Stimulated activated naive CD8-positive, alpha-beta T cell treated with anti-CD3 and anti-CD28 coated beads, Interleukin-15, amount 100 ng/mL, for 72 hours (primary cell): ENCODE measurements around the gene FAM81B.

Source experiments
- ATAC-seq: fragments of 150-1000 bp; cut with Tn5 transposase; 2 replicates; pipeline ENCODE4 v1.10.0; 2021; ENCODE audit warnings: mild to moderate bottlenecking, moderate library complexity
- DNase-seq, 2 donors: peaks; one replicate each; pipeline ENCODE4 v3.0.0; 2021 to 2022
- H3K27ac Mint-ChIP-seq, 2 donors: one replicate each; pipeline ENCODE4 v1.8.0; 2022; ENCODE audit warnings: mild to moderate bottlenecking in 2 of 2, mixed read lengths in 2 of 2, moderate library complexity in 2 of 2
- H3K27me3 Mint-ChIP-seq: one replicate; pipeline ENCODE4 v1.8.0; 2022; ENCODE audit warnings: mixed read lengths
- H3K4me1 Mint-ChIP-seq: one replicate; pipeline ENCODE4 v1.8.0; 2022; ENCODE audit warnings: mild to moderate bottlenecking, mixed read lengths
- H3K4me3 Mint-ChIP-seq, 2 donors: one replicate each; pipeline ENCODE4 v1.8.0; 2022; ENCODE audit warnings: mild to moderate bottlenecking in 2 of 2, mixed read lengths in 2 of 2, moderate library complexity in 1 of 2
- H3K9me3 Mint-ChIP-seq, 2 donors: one replicate each; pipeline ENCODE4 v1.8.0; 2022; ENCODE audit warnings: mixed read lengths in 2 of 2

FAM81B gene

GRCh38 chr5:95487880-95488279, 96.7 kb downstream of the FAM81B start:
- DNase-seq (no peak), ATAC-seq (no peak)
- no peaks in the 10 kb centered on the region for H3K4me1 Mint-ChIP-seq
- H3K27ac Mint-ChIP-seq: no peak overlapping the region
- H3K4me3 Mint-ChIP-seq: no peak overlapping the region
- peaks cover 19% of the 10 kb centered on the region in 2 donors for H3K9me3 Mint-ChIP-seq
- H3K27me3 Mint-ChIP-seq: no peaks in the 10 kb centered on the region
